DMS79 (cell line): ENCODE data around the gene OPN4.
"Not testable (repeated sequence)": the region's sequence is repeated elsewhere in the genome, so short reads cannot be mapped to it uniquely, and the experiment has no call there.

Experiments
- DNase-seq: peaks from one replicate; lab custom pipeline; 2025; lab: John Stamatoyannopoulos, UW

OPN4 gene

GRCh38 chr10:86654411-86655172 is at the start of gene OPN4:
OPN4 (plus strand) TSS chr10:86654547; CDS start chr10:86654784, 237 bp downstream.
- DNase-seq = no peak

GRCh38 chr10:86607674-86608073 is 46.7 kb upstream of the OPN4 start:
- no peak for DNase-seq

- no peak for DNase-seq
Observed at GRCh38 chr10:86609920-86610319, 44.4 kb upstream of the OPN4 start.

GRCh38 chr10:86611386-86611785 is 43.0 kb upstream of the OPN4 start:
- no peak for DNase-seq

GRCh38 chr10:86613096-86613495 is 41.3 kb upstream of the OPN4 start:
- DNase-seq = no peak

- DNase-seq = no peak
Observed at GRCh38 chr10:86613905-86614304, 40.4 kb upstream of the OPN4 start.

GRCh38 chr10:86614853-86615252 is 39.5 kb upstream of the OPN4 start:
- no peak for DNase-seq

- not testable (repeated sequence) for DNase-seq
Observed at GRCh38 chr10:86617278-86617677, 37.1 kb upstream of the OPN4 start.

GRCh38 chr10:86628311-86628710 is 26.0 kb upstream of the OPN4 start:
- no peak for DNase-seq

- no peak for DNase-seq
Observed at GRCh38 chr10:86630079-86630478, 24.3 kb upstream of the OPN4 start.

GRCh38 chr10:86632009-86632800 is 22.1 kb upstream of the OPN4 start:
- no peak for DNase-seq

GRCh38 chr10:86632951-86633350 is 21.4 kb upstream of the OPN4 start:
- no peak for DNase-seq

- DNase-seq = no peak
Observed at GRCh38 chr10:86635402-86635801, 18.9 kb upstream of the OPN4 start.

- DNase-seq = no peak
Observed at GRCh38 chr10:86636311-86636710, 18.0 kb upstream of the OPN4 start.

- DNase-seq = no peak
Observed at GRCh38 chr10:86642021-86642420, 12.3 kb upstream of the OPN4 start.

- no peak for DNase-seq
Observed at GRCh38 chr10:86642499-86642898, 11.8 kb upstream of the OPN4 start.

- no peak for DNase-seq
Observed at GRCh38 chr10:86644152-86644793, 10.1 kb upstream of the OPN4 start.

GRCh38 chr10:86644794-86645445 is 9.4 kb upstream of the OPN4 start:
- no peak for DNase-seq

GRCh38 chr10:86645621-86646165 is 8.7 kb upstream of the OPN4 start:
- DNase-seq = not testable (repeated sequence)

- DNase-seq = no peak
Observed at GRCh38 chr10:86646532-86646931, 7.8 kb upstream of the OPN4 start.

GRCh38 chr10:86646933-86647332 is 7.4 kb upstream of the OPN4 start:
- no peak for DNase-seq
